Endodermal cell (in vitro differentiated cells): ENCODE results near the gene SHISAL2A. TPM values are rescaled to one million over a fixed set of nuclear protein-coding genes. Genes with fewer than 3 reads are reported as not detected.

Source experiments
- DNase-seq: peaks from one replicate; pipeline ENCODE4 v3.0.0-alpha.2; 2017
- H3K27ac ChIP-seq: 2 replicates; pipeline ENCODE4 v1.5.1; 2013; ENCODE audit warnings: mild to moderate bottlenecking, low read depth, low read length, moderate library complexity
- H3K27me3 ChIP-seq: 2 replicates; pipeline ENCODE4 v1.6.1; 2013; ENCODE audit warnings: mild to moderate bottlenecking, low read length, moderate library complexity; ENCODE audit not compliant: insufficient read depth, control insufficient read depth, poor library complexity, severe bottlenecking
- H3K36me3 ChIP-seq: 2 replicates; pipeline ENCODE4 v1.7.0; 2013; ENCODE audit warnings: mild to moderate bottlenecking, low read length, moderate library complexity; ENCODE audit not compliant: control insufficient read depth, insufficient read depth
- H3K4me1 ChIP-seq: one replicate; pipeline ENCODE4 v1.7.0; 2013; ENCODE audit warnings: low read length; ENCODE audit not compliant: control insufficient read depth, insufficient read depth
- H3K4me3 ChIP-seq: 2 replicates; pipeline ENCODE4 v1.5.1; 2013; ENCODE audit warnings: mild to moderate bottlenecking, low read length, moderate library complexity
- H3K9ac ChIP-seq: 2 replicates; pipeline ENCODE4 v1.6.1; 2013; ENCODE audit warnings: mild to moderate bottlenecking, low read length, moderate library complexity; ENCODE audit not compliant: poor library complexity, severe bottlenecking; ENCODE audit errors: extremely low read depth
- H3K9me3 ChIP-seq: 2 replicates; pipeline ENCODE4 v1.6.1; 2013; ENCODE audit warnings: mild to moderate bottlenecking, low read length, moderate library complexity; ENCODE audit not compliant: control insufficient read depth
- H3K27ac Mint-ChIP-seq: 2 replicates; pipeline ENCODE4 v1.8.0; 2020; ENCODE audit warnings: mixed read lengths
- H3K27me3 Mint-ChIP-seq: 2 replicates; pipeline ENCODE4 v1.8.0; 2021; ENCODE audit warnings: mild to moderate bottlenecking, mixed read lengths; ENCODE audit not compliant: insufficient read depth
- H3K36me3 Mint-ChIP-seq: 2 replicates; pipeline ENCODE4 v1.8.0; 2020; ENCODE audit warnings: low read depth, mixed read lengths
- H3K4me1 Mint-ChIP-seq: 2 replicates; pipeline ENCODE4 v1.8.0; 2020; ENCODE audit warnings: mixed read lengths
- H3K4me3 Mint-ChIP-seq: 2 replicates; pipeline ENCODE4 v1.8.0; 2020; ENCODE audit warnings: mild to moderate bottlenecking, moderate library complexity, mixed read lengths
- H3K9me3 Mint-ChIP-seq: 2 replicates; pipeline ENCODE4 v1.8.0; 2020; ENCODE audit warnings: mild to moderate bottlenecking, mixed read lengths
- CTCF ChIP-seq: fragments of 200-600 bp; sonication (generic); conservative IDR thresholded peaks from 2 replicates; pipeline ENCODE4 v1.5.0; 2021; ENCODE audit warnings: antibody characterized with exemption, mild to moderate bottlenecking
- WGBS, 2 experiments: methylation state at CpG; one replicate each; pipeline versions ENCODE4 v1.1.5 to v1.1.7; 2013; ENCODE audit warnings: missing lambda C conversion rate in 2 of 2, mixed read lengths in 1 of 2; ENCODE audit not compliant: insufficient coverage in 1 of 2, insufficient read length in 1 of 2; 5-methylcytosine and 5-hydroxymethylcytosine counted together
- total RNA-seq, 2 donors: library from RNA; stranded (reverse); fragmentation: NEBNext Ultra II Directional in 1 of 2; extraction: Animal tissue kit (Norgen Biotek cat#: 25700) in 1 of 2; gene quantifications; 2 replicates in 1 of 2; 3 replicates in 1 of 2; pipeline ENCODE4 v1.2.1, GENCODE V29; 2021

SHISAL2A gene
- total RNA-seq, 2 donors from 2014 or later = 1.5 to 5.3 TPM

DNA sequence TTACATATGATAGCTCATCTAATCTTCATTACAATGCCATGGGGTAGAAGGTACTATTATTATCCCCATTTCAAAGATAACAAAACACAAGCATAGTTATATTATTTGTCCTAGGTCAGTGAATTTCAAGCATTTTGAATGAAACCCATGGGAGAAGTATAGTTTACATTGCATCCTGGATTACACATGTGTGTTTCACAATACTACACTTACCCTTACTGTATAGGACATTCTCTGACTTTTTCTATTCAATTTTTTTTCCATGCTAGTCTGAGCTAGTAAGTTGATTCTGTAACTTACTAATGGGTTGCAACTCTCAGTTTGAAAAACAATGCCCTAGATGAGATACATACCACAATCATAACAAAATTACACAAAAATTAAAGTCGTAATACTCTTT lies 39.5 kb upstream of the SHISAL2A start:
- Mint-ChIP-seq H3K27me3 (peaks cover 10% of the 10 kb centered on the region), H3K36me3 (no peaks in the 10 kb centered on the region), H3K27ac (no peak overlapping the region), H3K4me3 (no peak overlapping the region), H3K9me3 (no peaks in the 10 kb centered on the region), H3K4me1 (peaks cover 6% of the 10 kb centered on the region)
- Histone ChIP-seq H3K9ac (no peak overlapping the region), H3K4me1 (no peaks in the 10 kb centered on the region), H3K27ac (no peak overlapping the region), H3K27me3 (no peaks in the 10 kb centered on the region), H3K4me3 (no peak overlapping the region), H3K9me3 (no peaks in the 10 kb centered on the region), H3K36me3 (no peaks in the 10 kb centered on the region)
- TF ChIP-seq CTCF = no peak
- no peak for DNase-seq
- 72 to 90% methylated on average over 1 of the region's 1 CpG for WGBS, 2 experiments

DNA sequence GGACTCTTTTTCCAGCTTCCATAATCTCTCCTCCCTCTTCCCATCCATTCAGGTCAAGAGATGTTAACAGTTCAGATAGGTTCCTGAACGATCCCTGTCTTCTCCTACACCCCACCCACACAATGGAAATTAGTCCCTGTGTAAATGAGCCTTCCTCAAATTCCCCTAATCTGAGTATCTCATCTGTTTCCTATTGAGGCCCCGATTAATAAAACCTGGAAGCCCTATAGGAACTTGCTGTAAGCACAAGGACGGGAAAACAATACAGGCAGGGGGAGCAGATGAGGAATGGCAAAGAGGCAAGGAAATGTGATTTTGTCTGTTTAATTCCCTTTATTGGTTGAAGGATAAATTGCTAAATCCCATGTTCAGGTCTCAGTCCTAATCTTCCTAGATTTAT lies 37.9 kb upstream of the SHISAL2A start:
- Histone ChIP-seq H3K4me3 (no peak overlapping the region), H3K9ac (no peak overlapping the region), H3K9me3 (no peaks in the 10 kb centered on the region), H3K4me1 (no peaks in the 10 kb centered on the region), H3K27me3 (peaks cover 15% of the 10 kb centered on the region), H3K27ac (no peak overlapping the region), H3K36me3 (no peaks in the 10 kb centered on the region)
- Mint-ChIP-seq H3K27ac (no peak overlapping the region), H3K9me3 (no peaks in the 10 kb centered on the region), H3K4me3 (no peak overlapping the region), H3K4me1 (peaks cover 6% of the 10 kb centered on the region), H3K27me3 (peaks cover 23% of the 10 kb centered on the region), H3K36me3 (no peaks in the 10 kb centered on the region)
- WGBS, 2 experiments = 88 to 90% methylated on average over 3 of the region's 3 CpGs
- DNase-seq = no peak
- no peak for TF ChIP-seq CTCF

DNA sequence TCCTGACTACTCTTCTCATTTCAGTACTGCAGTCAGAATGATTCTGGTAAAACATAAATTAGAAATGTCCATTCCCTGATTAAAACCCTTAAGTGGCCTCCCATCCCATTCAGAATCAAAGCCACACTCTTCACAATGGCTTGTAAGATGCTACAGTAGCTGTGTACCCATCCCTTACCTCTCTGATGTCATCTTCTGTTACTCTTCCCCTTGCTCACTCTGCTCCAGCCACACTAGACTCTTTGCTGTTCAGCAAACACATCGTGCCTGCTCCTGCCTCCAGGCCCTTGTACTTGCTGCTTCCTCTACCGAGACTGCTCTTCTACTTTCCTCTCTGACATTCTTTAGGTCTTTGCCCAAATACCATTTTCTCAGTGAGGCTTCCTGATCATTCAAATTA lies 35.1 kb upstream of the SHISAL2A start:
- H3K27ac Mint-ChIP-seq = no peak overlapping the region
- H3K27me3 Mint-ChIP-seq = peaks cover 44% of the 10 kb centered on the region
- DNase-seq = no peak
- Histone ChIP-seq H3K36me3 (no peaks in the 10 kb centered on the region), H3K9ac (no peak overlapping the region), H3K4me1 (no peaks in the 10 kb centered on the region), H3K27me3 (peaks cover 40% of the 10 kb centered on the region), H3K27ac (no peak overlapping the region), H3K4me3 (no peak overlapping the region), H3K9me3 (no peaks in the 10 kb centered on the region)
- no peak overlapping the region for H3K4me3 Mint-ChIP-seq
- peaks cover 13% of the 10 kb centered on the region for H3K4me1 Mint-ChIP-seq
- TF ChIP-seq CTCF = no peak
- H3K9me3 Mint-ChIP-seq = no peaks in the 10 kb centered on the region
- H3K36me3 Mint-ChIP-seq = no peaks in the 10 kb centered on the region
- 79 to 86% methylated on average over 2 of the region's 2 CpGs for WGBS, 2 experiments
